GM20431 (cell line): ENCODE measurements around the gene CDC123.
"Not testable (repeated sequence)": the region's sequence is repeated elsewhere in the genome, so short reads cannot be mapped to it uniquely, and the experiment has no call there.

Source experiments
- in situ Hi-C: fragments of 300-500 bp; cut with MseI, MboI; formaldehyde crosslinking; loops from one replicate; pipeline ENCODE4 v1.15.0; 2020; ENCODE audit warnings: low sequenced_read_pairs; ENCODE audit not compliant: unreplicated experiment

CDC123 gene, protein sequence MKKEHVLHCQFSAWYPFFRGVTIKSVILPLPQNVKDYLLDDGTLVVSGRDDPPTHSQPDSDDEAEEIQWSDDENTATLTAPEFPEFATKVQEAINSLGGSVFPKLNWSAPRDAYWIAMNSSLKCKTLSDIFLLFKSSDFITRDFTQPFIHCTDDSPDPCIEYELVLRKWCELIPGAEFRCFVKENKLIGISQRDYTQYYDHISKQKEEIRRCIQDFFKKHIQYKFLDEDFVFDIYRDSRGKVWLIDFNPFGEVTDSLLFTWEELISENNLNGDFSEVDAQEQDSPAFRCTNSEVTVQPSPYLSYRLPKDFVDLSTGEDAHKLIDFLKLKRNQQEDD

GRCh38 chr10:12195603-12196506 is at the start of gene CDC123, which contains the start of gene NUDT5:
CDC123 (plus strand) TSS chr10:12196188; CDS start chr10:12196246, 58 bp downstream.
NUDT5 (minus strand) TSS chr10:12195891; CDS start chr10:12186291, 9,600 bp downstream.
- in situ Hi-C loops: no loop called here

- in situ Hi-C loops: no loop called here
Observed at GRCh38 chr10:12150163-12150562, 45.8 kb upstream of the CDC123 start.

GRCh38 chr10:12154516-12154915 is 41.5 kb upstream of the CDC123 start:
- in situ Hi-C loops: no loop called here

- in situ Hi-C loops: no loop called here
Observed at GRCh38 chr10:12156367-12157123, 39.4 kb upstream of the CDC123 start.

DNA sequence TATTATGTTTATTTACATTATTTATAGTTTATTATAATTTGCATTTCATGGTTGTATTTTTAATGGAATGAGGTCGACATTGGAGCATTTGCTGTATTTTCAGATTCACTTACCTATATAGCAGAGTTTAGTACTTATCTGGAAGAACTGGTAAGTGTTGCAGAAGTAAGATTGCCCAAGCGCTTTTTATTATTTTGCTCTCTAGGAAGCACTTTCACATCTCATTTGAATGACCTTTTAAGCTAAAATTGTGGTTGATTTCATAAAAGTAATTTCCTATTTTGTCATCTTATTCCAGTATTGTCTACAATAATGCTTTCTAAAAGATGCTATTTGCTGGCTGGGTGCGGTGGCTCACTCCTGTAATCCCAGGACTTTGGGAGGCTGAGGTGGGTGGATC is 37.9 kb upstream of the CDC123 start:
- in situ Hi-C loops: no loop called here

DNA sequence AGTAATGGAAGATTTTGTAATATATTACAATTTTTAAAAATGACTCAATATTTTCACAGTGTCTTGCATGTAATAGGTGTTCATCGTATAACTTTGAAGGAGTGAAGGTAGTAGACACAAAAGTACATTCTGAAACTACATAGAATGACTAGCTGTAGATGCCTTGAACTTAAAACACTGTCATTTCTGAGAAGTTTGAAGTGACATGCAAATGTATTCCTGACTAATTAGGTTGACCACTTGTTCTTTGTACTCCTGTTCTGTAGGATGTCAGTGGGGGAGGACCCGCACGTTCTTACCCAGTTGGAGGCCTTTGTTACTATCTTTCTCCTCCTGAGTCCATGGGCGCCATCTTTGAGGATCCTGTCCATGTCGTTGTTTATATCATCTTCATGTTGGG is 35.3 kb upstream of the CDC123 start:
- in situ Hi-C loops: no loop called here

DNA sequence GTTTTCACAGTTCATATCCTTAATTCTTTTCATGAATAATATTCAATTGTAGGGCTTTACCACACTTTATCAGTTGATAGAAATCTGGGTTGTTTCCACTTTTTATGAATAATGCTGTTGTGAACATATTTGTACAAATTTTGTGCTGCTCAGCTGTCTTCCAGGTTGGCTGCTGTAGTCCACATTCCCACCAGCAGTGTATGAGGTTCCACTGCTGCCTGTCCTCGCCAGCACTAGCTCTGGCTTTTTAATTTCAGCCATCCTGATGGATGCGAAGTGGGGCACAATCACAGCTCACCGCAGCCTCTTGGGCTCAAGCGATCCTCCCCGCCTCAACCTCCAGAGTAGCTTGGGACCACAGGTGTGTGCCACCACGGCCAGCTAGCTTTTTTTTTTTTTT is 33.1 kb upstream of the CDC123 start:
- in situ Hi-C loops: no loop called here

DNA sequence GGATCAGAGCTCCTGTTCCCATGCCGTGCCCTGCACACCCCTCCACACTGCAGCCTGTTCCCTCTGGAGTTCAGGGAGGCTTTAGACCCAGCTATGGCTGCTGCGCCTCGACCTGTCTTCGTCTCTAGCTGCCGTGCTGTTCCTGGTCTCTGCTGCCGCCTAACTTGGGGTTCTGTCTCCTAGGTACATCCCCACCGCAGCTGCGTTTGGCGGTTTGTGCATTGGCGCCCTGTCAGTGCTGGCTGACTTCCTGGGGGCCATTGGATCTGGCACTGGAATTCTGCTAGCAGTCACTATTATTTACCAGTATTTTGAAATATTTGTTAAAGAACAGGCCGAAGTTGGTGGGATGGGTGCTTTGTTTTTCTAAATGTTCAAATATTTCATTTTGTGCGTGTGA is 31.9 kb upstream of the CDC123 start:
- in situ Hi-C loops: no loop called here

GRCh38 chr10:12165036-12165435 is 31.0 kb upstream of the CDC123 start:
- in situ Hi-C loops: no loop called here

- in situ Hi-C loops: no loop called here
Observed at GRCh38 chr10:12165999-12166775, 29.8 kb upstream of the CDC123 start.

- in situ Hi-C loops: not testable (repeated sequence)
Observed at GRCh38 chr10:12171512-12171911, 24.5 kb upstream of the CDC123 start.

DNA sequence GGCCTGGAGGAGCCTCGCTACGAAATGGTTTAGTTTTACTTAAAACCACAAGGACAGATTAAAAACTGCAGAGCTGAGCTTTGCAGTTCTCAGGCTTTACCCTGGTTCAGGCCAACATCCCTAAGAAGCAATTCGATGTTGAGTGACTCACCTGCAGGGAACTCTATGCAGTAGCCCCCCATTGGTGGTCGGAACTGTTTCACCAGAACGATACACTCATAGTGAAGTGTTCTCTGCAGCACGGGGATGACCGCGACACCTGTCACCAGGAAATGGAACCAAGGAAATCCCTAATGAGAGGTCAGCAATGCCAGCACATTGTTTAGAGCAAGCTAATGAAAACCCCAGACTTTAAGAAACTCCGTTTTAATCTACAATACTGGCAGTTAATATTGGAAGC is 18.3 kb upstream of the CDC123 start:
- in situ Hi-C loops: no loop called here

- in situ Hi-C loops: no loop called here
Observed at GRCh38 chr10:12179606-12180170, 16.3 kb upstream of the CDC123 start.

DNA sequence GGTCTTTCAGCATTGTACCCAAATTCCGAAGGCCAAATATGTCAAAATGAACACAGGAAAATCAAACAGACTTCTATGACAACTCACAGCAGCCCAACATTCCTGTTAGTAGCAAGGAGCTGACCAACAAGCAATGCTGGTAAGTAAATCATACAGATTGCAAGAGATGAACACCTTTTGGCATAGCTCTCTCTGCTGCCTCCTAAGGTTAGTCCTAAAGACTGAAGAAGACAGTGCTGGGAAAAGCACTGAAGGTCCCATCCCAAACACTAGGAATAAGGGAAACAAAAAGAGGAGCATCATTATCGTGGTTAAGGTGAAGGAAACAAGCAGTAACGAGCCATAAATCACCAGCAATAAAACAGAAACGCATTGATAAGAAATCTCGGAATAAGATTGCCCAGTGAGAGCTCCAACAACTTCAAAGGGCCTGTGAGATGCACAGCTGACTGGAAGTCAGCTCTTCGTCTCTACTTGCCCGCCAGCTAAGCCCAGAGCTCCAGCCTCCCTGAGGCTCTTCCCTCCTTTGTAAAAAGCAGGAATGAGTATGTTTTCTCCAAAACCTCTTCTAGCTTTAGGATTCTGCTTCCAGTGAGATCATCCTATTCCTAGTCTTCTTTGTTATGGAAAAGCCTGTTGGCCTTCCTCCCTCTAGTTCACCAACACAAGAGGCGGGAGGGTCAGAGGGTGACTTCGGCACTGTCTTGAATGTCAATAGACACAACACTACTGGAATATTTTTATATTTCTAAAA is 15.6 kb upstream of the CDC123 start:
- in situ Hi-C loops: no loop called here

- in situ Hi-C loops: no loop called here
Observed at GRCh38 chr10:12181065-12181775, 14.8 kb upstream of the CDC123 start.

GRCh38 chr10:12184165-12184564 is 11.8 kb upstream of the CDC123 start:
- in situ Hi-C loops: no loop called here

DNA sequence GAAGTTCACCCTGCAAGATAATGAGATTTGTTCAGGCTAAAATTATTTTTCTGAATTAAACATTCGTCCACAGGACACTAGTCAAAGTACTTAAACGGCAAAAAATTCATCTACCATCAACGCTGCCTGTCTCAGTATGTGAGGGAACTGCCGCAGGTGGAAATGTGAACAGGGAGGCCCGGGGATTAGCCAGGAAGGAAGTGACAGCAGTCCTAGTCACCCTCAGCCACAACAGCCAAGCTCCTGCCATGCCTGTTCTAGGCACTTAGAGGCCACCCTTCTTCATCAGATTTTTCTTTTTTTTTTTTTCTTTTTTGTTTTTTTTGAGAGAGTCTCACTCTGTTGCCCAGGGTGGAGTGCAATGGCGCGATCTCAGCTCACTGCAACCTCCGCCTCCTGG is 9.7 kb upstream of the CDC123 start:
- in situ Hi-C loops: no loop called here

DNA sequence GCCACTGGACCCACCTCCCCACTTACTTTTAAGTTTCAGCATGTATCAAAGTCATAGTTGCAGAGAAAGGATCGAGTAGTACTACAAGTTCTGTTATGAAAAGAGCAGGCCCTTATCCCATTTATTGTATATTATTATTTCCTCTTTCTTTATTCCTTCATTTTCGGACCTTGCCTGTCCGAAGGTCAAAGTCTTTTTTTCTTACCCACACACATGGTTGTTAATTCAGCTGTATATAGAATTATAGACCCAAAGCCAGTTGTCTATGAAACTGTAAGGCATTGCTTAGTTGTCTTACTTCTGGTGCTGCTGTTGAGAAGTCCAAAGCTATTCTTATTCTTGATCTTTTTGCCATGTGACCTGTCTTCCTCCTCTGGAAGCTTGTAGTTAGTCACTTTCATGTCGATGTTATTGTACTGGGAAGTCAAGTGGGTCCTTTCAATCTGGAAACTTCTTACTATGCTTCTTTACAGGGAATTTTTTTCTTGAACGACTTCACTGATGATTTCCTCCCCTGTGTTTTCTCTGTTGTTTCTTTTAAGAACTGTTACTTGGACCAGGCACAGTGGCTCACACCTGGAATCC is 8.6 kb upstream of the CDC123 start:
- in situ Hi-C loops: no loop called here
